NCI-H524 (cell line): ENCODE data around the gene KCNK2.

Experiments used
- DNase-seq, 2 experiments: peaks; one replicate each; lab custom pipeline; 2025; lab: John Stamatoyannopoulos, UW

Gene KCNK2

DNA sequence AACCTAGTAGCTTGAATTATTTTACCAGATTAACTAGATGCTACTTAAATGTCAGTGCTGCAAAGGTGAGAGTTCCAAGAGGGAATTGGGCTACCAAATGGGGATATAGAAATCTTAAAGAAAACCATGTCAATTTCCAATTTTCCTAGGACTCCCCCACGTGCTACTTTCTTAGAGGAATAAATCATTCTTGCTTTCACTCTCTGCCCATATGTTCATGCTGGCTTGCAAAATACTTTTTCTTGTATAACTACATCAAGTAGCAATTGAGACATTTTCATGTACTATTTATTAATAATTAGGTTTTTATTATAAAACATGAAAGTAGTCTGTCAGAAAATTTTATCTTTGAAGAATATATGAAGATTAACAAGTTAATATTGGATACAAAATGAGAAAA is 11.8 kb downstream of the KCNK2 start:
- DNase-seq: no peak

DNA sequence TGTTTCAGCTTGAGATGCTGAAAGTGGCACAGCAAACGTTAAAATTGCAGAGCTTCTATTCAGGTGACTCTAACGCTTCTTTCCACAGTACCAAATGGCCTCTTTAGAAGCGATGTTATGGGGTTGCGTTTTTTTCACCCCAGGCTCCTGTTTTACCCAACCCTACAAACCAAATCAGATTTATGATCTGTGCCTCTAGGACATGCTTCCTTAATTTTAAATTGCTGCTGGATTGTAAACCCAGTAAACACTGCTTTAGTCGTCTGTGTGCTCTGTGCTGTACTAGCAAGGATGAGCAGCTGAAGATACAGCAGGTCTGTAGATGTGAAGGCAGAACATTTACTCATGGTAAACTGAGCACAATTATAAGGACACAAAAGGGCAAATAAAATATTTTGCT is 13.0 kb downstream of the KCNK2 start:
- no peak for DNase-seq

DNA sequence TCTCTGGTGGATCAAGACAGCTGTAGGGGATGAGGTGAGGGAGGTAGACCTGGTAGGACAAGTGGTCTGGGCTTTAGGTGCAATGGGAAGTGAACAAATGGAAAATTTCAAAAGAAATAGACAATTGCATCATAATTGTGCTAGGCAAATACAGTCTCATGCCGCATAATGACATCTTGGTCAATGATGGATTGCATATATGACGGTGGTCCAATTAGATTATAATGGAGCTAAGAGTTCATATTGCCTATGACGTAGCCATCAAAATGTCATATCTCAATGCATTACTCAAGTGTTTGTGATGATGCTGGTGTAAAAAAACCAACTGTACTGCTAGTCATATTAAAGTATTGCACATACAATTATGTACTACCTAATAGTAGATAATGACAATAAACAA is 19.0 kb downstream of the KCNK2 start:
- DNase-seq: no peak

DNA sequence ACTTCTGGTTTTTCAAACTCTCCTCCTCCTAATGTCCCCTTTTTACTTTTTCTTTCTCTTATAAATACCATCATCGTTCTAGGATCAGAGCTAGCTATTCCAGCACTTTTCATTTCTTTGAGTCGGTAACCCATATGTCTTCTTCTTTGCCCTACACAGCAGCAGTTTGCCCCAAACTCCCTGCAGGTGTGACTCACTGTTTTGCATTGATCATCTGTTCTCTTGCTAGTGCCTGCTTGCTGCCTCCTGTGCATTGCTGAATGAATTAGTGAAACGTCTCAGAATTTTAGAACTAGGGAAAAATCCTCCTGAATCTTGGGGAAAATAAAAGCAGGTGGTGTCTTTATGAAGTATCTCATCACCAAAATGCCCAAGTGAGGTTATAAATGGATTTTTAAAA is 21.7 kb downstream of the KCNK2 start:
- no peak for DNase-seq

DNA sequence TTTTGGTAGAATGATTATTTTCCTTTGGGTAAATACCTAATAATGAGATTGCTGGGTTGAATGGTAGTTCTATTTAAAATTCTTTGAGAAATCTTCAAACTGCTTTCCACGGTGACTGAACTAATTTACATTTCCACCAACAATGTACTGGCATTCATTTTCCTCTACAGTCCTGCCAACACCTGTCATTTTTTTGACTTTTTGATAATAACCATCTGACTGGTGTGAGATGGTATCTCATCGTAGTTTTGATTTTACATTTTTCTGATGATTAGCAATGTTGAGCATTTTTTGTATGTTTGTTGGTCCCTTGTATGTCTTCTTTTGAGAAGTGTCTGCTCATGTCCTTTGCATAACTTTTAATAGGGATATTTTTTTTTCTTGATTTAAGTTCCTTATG is 23.5 kb downstream of the KCNK2 start:
- no peak for DNase-seq

DNA sequence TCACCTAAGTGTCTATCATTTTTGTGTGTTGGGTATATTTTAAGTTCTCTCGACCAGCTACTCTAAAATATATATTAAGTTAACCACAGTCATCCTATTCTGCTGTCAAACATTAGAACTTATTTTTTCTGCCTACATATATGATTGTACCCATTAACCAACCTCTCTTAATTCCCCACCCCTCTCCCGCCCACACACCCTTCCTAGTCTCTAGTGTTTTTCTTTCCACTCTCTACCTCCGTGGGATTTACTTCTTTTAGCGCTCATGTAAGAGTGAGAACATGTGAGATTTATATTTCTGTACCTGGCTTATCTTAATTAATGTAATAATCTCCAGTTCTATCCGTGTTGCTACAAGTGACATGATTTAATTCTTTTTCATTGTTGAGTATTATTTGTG is 26.6 kb downstream of the KCNK2 start:
- DNase-seq: no peak

DNA sequence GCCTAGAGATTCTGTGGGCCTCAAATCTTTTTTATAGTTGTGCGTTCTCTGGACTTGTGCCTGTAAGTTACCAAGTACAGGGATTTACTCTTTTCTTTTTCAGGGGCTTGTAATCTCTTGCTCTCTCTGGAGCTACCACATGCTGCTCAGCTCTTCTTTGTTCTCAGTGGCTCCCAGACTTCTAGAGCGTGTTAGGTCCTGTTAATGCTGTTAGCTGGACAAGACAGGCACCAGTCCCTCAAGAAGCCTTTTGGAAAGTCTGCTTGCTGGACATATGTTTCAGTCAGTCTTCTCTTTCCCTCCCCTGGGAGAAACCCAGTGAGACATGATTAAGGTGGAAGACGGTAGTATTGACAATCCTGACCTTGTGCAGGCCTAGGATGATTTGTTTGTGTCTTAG is 29.4 kb downstream of the KCNK2 start:
- no peak for DNase-seq

DNA sequence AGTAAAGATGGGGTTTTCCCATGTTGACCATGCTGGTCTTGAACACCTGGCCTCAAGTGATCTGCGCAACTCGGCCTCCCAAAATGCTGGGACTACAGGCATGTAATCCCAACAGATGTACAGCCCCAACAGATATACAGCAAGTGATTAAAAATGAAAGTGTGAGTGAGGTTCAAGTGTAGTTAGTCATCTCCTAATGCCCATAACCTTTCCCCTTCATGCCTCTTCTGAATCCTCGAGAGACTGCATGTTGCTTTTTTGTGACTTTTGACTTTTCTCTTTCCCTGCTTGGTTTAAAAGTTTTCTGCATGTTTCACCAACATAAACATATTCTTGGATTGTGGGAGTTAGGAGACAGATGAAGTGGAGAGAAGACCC is 31.2 kb downstream of the KCNK2 start:
- DNase-seq: no peak

DNA sequence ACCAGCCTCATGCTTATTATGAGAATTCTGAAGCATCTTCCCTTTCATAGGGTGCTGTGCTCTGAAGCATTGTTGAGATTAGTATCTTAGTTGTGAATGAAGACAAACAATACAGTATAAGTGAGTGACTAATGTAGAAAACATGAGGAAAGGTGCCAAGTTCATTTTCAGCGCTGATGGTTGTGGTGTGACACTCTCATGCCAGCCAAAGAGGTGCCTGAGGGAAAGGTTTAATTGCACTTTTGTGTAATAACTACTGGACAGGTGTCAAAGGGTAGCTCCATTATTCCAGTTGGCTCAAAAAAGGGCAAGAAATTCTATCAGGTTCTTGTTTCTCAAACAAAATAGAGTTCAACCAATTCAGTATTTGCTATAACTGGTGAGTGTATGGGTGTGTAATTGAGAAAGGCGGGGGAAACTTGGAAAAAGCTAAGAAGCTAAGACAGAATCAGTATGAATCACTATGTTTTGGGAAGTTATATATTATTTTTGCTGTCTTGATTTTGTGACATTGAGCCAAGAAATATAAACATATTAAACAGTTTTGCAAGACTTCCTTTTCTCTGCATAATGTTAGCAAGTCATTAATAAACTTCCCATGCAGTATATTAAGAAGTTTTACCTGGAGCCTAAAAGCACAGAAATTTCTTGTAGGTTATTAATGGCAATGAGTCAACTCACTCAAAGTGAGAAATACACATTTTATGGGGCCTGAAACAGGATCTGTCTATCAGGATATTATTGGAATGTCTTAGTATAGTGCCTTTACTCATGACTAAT is 31.8 kb downstream of the KCNK2 start:
- no peak for DNase-seq

DNA sequence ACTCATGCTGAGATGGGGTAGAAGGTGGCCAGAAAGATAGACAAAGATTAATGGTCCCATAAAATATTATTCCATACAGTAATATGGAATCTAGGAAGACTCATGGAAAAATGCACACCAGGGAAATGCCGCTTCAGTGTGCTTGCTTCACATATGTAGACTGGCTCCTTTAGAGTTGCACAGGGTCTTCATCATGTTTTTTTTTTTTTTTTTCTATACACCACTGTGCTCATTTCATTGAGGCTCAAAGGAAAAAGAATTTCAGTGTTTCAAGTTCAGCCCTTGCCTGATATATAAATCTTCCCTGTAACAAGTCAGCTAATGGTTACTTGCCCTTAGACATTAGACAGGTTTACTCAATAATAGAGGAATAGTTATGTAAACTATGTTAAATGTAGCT is 33.2 kb downstream of the KCNK2 start:
- no peak for DNase-seq

DNA sequence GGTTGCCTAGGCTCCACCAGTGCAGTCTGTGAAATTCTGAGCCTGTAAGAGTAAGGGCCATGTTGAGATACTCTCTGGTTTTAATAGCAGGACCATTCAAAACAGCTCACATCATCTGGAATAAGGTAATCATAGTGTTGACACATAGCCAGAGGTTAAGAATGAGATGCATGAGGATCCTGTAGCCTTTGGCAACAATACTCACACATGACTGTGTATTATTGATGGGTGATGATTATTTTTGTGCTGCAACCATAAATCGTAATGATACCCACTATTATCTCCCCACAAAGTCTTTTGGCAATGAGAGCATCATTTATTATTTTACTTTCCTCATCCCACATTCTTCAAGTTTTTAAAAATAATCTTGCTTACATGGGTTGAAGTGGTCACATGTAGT is 35.5 kb downstream of the KCNK2 start:
- DNase-seq: no peak

DNA sequence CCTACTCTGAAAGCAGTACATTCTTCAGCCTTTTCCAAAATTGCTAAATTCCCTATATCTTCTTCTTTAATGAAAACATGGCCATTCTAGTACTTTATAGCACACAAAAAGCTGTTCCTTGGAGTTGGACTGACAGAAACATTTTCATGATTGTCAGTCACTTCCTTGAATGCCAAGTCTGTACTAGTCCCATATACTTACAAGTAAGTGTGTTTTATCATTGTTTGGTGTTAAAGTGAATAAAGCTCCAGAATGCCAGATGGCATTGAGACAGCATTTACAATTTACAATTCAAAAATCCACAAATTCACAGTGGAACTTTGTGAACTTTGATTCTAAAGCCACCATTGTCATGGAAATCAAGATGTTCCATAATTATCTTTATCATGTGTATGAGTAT is 36.5 kb downstream of the KCNK2 start:
- no peak for DNase-seq

DNA sequence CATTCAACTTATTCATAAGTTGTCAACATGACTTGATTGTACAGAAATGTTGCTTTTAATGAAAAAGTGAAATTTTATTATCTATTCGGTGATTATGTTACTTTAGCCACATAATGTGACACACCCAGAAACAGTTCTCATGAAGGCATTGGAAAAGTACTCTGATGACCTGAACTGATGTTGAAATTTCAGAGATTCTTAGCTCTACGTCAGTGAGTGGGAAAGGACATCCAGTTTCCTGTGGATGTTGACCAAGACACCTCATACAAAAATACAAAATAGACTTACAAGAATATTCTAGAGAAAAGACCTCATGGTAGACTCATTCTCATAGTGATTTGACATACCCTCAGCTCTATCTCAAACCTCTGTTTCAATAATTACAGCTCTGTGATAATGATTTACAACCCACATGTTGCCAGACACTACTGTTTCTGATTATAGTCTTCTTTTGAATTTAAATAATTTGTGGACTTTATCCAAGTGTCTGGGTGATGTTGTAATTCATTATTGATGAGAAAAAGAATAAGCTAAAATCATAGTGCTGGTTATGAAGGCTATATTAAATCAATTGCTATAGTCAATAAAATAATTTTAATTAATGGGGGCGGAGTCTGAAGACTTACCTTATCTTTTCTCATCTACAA is 37.3 kb downstream of the KCNK2 start:
- no peak for DNase-seq

DNA sequence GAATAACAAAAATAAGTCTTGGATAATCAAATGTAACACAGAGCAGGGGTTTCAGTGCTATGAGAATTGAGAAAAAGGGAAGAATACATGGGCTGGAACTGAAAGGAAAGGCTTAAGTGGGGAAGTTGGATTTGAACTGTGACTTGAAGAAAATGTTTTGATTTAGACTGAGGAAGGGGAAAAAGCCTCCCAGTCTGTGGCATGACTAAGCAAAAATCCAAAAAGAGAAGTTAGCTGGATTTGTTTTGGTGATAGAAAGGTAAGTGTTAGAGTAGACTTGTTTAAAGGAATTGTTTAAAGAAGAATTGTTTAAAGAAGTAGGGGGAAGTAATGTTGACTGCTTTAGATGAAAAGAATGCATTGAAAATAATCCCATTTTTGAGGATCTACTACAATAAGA is 46.0 kb downstream of the KCNK2 start:
- no peak for DNase-seq

DNA sequence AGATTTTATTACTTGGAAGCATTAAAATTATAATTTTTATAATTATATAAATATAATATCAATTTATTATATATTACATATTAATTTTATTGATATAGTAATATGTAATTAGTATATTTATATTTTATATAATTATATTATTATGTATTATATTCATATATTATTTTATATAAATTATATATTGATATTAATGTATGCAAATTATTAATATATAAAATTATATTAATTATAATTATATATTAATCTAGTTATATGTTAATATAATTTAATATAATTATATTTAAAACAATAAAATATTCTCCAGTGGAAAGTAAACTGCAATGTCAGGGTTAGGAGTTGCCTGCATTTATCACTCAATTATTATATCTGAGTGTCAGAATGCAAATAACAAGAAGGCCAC is 48.8 kb downstream of the KCNK2 start:
- DNase-seq: no peak

DNA sequence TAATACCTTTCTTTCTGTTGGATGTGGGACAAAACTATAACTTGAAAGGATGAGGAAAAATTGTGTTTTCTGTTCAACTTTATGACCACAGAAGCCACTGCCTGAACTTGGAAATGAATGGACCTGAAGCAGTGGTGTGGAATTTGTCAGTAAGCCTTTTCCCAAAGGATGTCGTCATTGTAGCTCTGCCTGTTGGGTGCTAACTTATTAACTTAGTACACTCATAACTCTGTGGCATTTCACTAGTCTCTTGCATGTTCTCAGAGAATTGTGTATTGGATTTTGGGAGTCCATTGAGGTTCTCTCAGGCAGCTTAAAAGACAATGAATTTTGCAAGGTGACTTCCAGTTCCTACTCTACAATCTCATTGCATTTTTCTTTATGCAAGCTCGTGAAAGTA is 49.6 kb downstream of the KCNK2 start:
- no peak for DNase-seq

DNA sequence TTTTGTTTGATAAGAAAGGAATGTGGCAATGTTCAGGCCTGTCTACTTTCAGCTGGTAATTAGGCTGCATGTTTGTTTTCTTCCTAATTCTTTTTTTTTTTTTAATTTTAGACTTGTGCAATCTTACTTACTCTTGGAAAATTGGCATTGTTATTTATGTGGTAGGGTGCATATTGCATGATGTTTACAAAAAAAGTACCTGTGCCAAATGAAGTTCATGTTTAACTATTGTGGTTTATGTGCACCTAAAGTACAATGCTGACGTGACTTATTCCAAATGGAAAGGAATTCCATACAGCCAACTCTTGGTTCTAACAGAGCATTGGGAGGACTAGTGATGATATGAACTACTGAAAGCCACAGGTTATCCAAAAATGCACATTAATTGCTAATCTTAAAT is 51.0 kb downstream of the KCNK2 start:
- no peak for DNase-seq

DNA sequence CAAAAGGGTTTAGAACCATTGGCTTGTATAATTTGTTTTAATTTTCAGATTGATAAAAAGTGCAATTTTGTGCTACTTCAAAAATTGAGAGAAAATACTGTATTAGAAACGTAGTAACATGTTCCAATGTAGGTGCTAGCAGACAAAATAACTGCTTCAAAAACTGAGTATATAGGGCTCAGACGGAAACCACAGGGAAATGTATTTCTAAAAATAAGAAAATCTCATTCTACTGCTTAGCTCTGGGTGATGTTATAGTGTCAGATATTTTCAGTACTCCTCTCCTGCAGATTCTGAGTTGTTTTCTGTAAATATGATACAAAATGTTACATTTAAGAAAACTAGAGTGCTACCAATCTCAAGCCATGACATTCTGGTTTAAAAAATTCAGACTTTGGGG is 55.4 kb downstream of the KCNK2 start:
- no peak for DNase-seq

DNA sequence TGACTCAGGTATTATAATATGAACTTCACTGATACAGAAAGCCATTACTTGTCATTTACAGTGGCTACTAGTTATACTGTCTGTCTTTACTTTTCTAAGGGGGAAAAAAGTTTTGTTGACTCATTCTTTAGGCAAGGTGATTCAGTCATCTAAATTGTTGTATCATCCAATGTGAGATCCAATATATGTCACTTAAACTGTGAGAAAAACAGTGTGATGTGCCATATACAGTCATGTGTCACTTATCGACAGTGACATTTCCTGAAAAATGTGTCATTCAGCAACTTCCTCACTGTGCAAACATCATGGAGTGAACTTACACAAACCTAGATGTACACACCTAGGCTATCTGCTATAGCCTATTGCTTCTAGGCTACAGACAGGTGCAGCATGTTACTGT is 57.6 kb downstream of the KCNK2 start:
- DNase-seq: no peak

DNA sequence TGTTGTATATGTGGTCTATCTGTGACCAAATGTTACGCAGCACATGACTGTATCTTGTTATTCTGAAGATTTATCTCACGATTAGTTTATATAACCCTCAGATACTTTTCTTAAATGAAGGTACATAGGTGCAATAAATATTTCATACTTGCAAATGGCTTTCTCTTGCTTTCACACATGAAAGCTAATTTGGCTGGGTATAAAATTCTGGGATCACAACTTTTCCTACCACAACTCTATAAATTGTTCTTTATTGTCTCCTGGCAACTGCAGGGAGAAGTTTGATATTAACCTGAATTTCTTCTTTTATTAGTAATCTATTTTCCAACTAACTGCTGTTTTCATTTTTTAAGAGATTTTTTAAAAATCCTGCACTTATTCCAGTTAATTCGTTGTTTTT is 58.9 kb downstream of the KCNK2 start:
- DNase-seq: no peak

DNA sequence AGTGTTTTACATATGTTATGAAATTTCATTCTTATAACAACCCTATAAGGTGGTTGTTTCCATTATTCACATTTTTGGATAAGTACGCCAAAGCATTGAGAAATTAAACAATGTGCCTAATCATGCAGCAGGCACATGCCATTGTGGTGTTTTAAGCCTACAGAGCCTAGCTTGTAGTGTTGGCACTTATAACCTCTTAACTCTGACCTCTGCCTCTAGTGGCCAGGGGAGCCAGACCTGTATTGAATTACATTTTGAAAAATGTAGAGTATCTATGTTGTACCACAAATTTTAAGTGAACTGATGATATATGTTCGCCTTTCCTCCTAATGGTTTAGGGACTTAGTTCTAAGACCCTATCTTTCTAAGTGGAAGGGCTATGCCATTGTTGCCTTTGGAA is 61.0 kb downstream of the KCNK2 start:
- no peak for DNase-seq

DNA sequence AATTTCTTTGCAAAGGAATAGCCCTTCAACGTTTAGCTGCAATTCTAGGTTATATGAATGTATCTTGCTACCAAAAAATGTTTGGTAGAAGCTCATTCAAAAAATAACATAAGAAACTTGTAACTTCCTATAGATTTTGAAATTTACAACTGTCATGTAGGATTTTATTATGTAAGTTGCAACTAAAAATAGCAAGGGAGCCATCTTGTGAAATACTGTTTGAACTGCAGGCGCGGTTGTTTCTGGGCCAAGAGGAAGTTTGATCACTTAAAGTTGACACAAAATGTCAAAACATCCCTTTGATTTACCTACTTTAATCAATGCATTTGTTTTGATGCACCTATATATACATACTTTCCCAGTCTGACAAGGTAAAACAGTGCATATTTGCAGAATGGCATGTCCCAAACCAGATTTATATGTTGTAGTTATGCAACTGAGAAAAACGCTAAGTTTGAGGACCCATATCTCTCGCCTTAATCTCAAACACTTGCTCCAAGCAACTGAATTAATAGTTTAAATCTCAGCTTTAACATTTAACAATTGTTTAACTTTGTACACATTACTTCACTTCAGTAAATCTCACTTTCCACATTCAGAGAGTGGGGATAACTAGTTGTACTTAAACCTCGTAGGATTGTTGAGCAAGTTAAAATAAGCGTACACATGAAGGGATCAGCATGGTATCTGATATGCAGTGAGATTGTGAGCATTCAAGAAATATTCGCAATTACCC is 63.9 kb downstream of the KCNK2 start:
- peak in 1 of 2 experiments; percentile 14 for DNase-seq

DNA sequence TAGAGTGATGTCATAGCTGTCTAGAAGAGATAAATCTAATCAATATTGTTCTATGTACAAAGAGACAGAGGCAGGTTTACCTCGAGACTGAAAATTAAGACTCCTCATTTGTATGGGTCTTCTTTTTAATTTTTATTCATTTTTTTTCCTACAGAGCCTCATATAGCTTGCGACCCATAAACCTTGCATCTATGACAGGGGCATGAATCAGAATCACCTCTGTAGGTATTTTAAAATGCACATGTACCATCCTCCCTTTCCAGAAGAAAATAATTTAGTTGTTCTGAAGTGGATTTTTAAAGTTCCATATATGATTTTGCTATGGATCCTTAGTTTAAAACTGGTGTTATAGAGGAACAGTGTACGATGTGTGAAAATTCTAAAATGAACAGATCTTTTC is 64.5 kb downstream of the KCNK2 start:
- DNase-seq: no peak
